Measurements from ENCODE around the gene HUNK.
"Not testable (repeated sequence)": the region's sequence is repeated elsewhere in the genome, so short reads cannot be mapped to it uniquely, and the experiment has no call there.

HUNK gene

GRCh38 chr21:31870472-31871193 lies 2.2 kb upstream of the HUNK start:
- DNase-seq (ENCODE audit: low read depth) = no peak

GRCh38 chr21:31871371-31871770 lies 1.4 kb upstream of the HUNK start:
- not testable (repeated sequence) for DNase-seq (ENCODE audit: low read depth)

GRCh38 chr21:31872072-31872451 lies 758 bp upstream of the HUNK start:
- DNase-seq (ENCODE audit: low read depth) = no peak

GRCh38 chr21:31873275-31873695 lies 465 bp downstream of the HUNK start:
- no peak for DNase-seq (ENCODE audit: low read depth)

GRCh38 chr21:31873696-31874599 lies 1.1 kb downstream of the HUNK start:
- no peak for DNase-seq (ENCODE audit: low read depth)

- DNase-seq (ENCODE audit: low read depth) = no peak
Measured at GRCh38 chr21:31874812-31875212, 2.0 kb downstream of the HUNK start.

GRCh38 chr21:31875496-31876015 lies 2.7 kb downstream of the HUNK start:
- no peak for DNase-seq (ENCODE audit: low read depth)

GRCh38 chr21:31877463-31877957 lies 4.7 kb downstream of the HUNK start:
- DNase-seq (ENCODE audit: low read depth) = no peak

GRCh38 chr21:31878831-31879230 lies 6.0 kb downstream of the HUNK start:
- no peak for DNase-seq (ENCODE audit: low read depth)

GRCh38 chr21:31879241-31879650 lies 6.4 kb downstream of the HUNK start:
- DNase-seq (ENCODE audit: low read depth) = no peak

- DNase-seq (ENCODE audit: low read depth) = no peak
Measured at GRCh38 chr21:31879911-31880310, 7.1 kb downstream of the HUNK start.

- no peak for DNase-seq (ENCODE audit: low read depth)
Measured at GRCh38 chr21:31880816-31881215, 8.0 kb downstream of the HUNK start.

GRCh38 chr21:31882711-31883110 lies 9.9 kb downstream of the HUNK start:
- DNase-seq (ENCODE audit: low read depth) = no peak

- no peak for DNase-seq (ENCODE audit: low read depth)
Measured at GRCh38 chr21:31885146-31885545, 12.3 kb downstream of the HUNK start.

- DNase-seq (ENCODE audit: low read depth) = no peak
Measured at GRCh38 chr21:31886915-31887314, 14.1 kb downstream of the HUNK start.

GRCh38 chr21:31887391-31887841 lies 14.6 kb downstream of the HUNK start:
- DNase-seq (ENCODE audit: low read depth) = no peak

GRCh38 chr21:31888936-31889371 lies 16.1 kb downstream of the HUNK start:
- DNase-seq (ENCODE audit: low read depth) = no peak

GRCh38 chr21:31889460-31889859 lies 16.6 kb downstream of the HUNK start:
- no peak for DNase-seq (ENCODE audit: low read depth)

GRCh38 chr21:31892686-31893085 lies 19.9 kb downstream of the HUNK start:
- no peak for DNase-seq (ENCODE audit: low read depth)

- no peak for DNase-seq (ENCODE audit: low read depth)
Measured at GRCh38 chr21:31893851-31894415, 21.1 kb downstream of the HUNK start.

- no peak for DNase-seq (ENCODE audit: low read depth)
Measured at GRCh38 chr21:31894457-31894856, 21.6 kb downstream of the HUNK start.

- DNase-seq (ENCODE audit: low read depth) = no peak
Measured at GRCh38 chr21:31895077-31895835, 22.4 kb downstream of the HUNK start.
